ENCODE data around the gene NAP1L5.

Gene NAP1L5

DNA sequence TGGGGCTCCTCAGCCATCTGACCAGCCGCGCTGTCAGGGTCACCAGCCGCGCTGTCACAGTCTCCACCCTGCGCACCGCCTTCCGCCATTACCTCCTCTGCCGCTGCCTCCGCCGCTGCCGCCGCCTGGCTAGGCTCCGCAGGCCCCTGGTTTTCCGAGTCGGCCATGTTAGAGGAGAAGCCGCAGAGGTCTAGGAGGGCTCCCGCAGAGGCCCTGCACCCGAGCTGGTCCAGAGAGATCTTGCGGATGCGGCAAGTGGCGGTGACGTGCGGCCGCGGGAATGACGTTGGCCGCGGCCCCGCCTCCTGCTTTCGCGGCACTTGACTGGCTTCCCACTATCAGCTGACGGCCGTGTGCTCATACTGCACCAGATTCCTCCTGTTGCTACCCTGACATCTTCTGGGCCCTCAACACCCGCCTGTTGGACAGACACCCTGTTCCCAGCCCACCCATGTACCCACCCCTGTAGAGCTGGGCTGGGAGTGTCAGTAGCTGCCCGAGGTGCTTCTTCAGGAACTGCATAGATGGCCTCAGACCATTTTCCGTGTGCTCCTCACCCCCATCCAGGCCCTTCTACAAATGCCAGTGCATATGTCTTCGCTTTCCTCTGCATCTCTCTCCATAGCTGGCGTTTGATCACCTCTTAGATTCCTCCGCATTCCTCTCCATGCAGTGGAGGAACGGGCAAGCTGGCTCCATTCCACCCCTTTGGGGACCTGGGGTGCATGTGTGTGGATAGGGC, at the start of gene NAP1L5:
Gene NAP1L5, minus strand, starts transcription at position 242 of the 742 bp plus-strand sequence. Its CDS starts 75 bp downstream, at position 167.
- DNase-seq (ENCODE audit: low read depth in 1 of 2, low spot score in 1 of 2), result peak; percentile 29 to 56

DNA sequence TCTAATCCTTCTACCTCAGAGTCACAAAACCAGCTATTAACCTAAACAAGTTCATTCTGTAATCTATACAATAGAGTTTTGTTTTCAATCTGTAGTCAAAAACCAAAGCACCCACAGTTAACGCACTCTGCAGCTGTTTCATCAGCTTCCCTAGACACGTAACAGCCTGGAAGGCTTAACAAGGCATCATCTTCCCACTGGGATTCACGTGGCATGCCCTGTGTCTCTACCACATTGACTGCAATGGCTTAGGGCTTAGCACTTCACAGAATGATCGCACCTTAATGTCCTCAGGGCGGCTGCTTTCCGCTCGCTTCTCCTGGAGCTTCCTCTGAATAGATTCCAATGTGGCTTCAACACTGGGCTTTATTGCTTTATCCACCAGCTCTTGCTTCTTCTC, 49.7 kb upstream of the NAP1L5 start:
- DNase-seq (ENCODE audit: low read depth in 1 of 2, low spot score in 1 of 2), result no peak

GRCh38 chr4:88746206-88746605, 48.6 kb upstream of the NAP1L5 start:
- no peak for DNase-seq (ENCODE audit: low read depth in 1 of 2, low spot score in 1 of 2)

DNA sequence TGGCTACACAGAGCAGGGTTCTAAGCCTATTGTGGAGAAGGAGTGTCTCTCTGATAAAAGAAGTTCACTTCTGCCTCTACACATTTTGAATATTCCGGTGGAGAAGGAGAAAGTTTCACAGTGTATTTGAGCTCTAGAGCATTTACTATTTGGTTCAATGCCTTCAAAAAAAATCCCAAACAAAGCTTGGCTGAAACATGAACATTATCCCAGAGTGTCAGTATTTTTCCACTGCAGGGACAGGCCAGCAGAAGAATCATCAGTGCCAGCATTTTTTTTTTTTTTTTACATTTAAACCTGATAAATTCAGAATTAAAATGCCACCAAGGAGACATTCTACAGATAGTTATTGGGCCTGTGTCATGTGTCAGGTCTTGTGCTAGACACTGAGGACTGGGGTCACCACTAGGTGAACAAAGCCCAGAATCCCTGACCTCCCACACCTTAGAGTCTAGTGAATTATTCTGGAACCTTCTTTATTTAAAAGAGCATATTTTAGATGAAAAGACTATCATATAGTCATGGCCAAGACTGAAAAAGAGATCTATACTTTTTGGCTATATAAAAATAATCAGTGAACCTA, 48.0 kb upstream of the NAP1L5 start:
- no peak for DNase-seq (ENCODE audit: low read depth in 1 of 2, low spot score in 1 of 2)

- DNase-seq (ENCODE audit: low read depth in 1 of 2, low spot score in 1 of 2), result no peak
Observed at GRCh38 chr4:88745175-88745574, 47.5 kb upstream of the NAP1L5 start.

DNA sequence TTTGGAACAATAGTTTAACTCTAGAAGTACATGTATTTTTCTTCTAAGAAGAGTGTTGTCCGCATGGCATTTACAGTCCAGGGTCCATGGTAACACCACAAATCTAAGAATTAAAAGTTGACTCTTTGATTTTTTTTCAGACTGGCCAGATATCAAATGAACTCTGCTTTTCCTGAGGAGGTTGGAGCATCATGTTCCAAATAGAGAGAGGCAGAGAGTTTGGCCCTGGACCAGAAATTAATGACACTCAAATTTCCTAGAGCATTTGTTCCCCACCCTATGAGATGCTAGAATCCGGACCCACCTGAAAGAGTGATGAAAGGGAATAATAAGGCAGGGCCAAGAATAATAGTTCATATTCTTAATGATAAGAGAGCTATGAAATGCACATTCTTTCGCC, 47.0 kb upstream of the NAP1L5 start:
- no peak for DNase-seq (ENCODE audit: low read depth in 1 of 2, low spot score in 1 of 2)

DNA sequence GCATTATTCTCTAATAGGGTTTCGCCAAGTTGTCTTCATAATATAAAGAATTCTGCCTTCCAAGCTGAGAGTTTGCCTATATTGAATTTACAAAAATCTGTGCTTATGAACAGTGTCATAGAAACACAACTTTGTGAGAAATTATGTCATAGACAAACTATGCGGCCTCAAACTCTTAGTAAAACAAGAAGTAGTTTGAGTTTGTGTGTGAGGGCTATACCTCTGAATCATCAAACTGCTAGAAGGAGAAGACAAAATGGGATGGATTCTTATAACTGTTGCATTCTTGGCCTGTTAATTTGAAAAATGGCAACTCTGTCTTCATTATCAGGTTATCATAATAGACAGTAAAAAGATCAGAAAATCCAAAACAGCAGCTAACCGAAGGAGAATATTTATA, 46.1 kb upstream of the NAP1L5 start:
- no peak for DNase-seq (ENCODE audit: low read depth in 1 of 2, low spot score in 1 of 2)

GRCh38 chr4:88742561-88742960, 44.9 kb upstream of the NAP1L5 start:
- no peak for DNase-seq (ENCODE audit: low read depth in 1 of 2, low spot score in 1 of 2)

GRCh38 chr4:88738180-88738579, 40.6 kb upstream of the NAP1L5 start:
- no peak for DNase-seq (ENCODE audit: low read depth in 1 of 2, low spot score in 1 of 2)

- no peak for DNase-seq (ENCODE audit: low read depth in 1 of 2, low spot score in 1 of 2)
Observed at GRCh38 chr4:88737307-88737941, 39.8 kb upstream of the NAP1L5 start.

GRCh38 chr4:88736264-88736663, 38.6 kb upstream of the NAP1L5 start:
- no peak for DNase-seq (ENCODE audit: low read depth in 1 of 2, low spot score in 1 of 2)

GRCh38 chr4:88735564-88735963, 37.9 kb upstream of the NAP1L5 start:
- no peak for DNase-seq (ENCODE audit: low read depth in 1 of 2, low spot score in 1 of 2)

DNA sequence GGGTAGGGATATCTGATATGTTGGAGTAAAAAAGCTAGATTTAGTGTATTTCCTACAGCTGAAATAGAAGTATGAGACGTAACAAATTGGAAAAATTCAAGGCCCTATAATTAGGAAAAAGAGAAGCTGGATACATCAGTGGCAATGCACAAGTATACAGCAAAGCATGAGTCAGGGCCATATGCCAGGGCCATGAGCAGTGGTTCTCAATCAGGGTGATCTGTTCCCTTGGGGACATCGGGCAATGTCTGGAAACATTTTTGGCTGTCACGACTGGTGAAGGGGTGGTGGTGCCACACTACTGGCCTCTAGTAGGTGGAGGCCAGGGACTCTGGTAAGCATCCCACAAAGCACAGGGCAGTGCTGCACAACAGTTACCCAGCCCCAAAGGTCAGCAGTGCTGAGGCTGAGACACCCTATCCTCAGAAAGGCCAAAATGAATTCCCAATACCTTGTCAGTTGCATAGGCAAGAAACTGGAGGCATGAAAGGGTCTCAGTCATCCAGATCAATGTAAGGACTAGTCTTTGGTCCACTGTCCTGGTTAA, 36.8 kb upstream of the NAP1L5 start:
- no peak for DNase-seq (ENCODE audit: low read depth in 1 of 2, low spot score in 1 of 2)

DNA sequence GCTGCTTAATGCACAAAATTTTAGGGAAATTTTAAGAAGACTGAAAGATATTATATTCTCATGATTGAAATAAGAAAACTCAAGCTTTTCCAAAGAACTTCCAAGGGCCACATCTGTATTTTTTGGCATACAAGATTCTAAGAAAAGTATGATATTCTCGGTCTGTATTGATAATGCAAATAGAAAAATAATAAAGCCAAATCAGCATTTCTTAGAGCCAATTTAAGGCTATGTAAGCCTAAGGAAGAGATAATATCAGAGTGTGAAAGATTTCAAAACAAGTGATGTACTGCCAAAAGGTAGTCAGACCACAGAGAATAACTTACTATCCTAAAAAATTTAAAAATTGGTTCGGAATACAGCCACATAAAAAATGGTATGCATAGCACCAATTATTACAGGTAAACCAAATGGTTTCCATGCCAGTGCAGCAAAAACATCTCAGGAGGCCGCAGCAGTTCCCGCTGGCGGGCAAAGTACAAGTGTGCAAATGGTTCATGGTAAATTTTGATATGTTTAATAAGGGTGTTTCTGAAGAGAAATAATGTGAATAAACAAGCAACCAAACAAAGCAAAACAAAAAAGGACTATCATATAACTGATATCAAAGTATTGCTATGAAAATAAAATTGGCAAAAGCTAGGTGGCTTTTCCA, 35.2 kb upstream of the NAP1L5 start:
- no peak for DNase-seq (ENCODE audit: low read depth in 1 of 2, low spot score in 1 of 2)

DNA sequence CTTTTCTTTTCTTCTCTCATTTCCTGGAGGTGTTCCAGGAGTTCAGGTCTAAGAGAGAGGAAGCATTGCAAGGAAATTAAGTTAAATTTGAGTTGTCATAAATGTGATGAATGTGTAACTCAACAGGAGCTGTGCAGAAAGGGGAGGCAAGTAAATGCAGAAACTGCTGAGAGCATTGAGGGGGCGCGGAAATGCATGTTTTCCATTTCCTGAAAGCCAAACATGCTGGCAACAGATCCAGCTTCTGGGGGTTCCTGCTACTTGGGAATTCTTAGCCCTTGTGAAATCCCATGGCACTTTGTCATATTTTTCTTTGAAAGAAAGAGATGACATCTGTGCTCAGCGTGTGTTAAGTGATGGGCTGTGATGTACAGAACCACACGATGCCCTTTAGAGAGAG, 33.8 kb upstream of the NAP1L5 start:
- no peak for DNase-seq (ENCODE audit: low read depth in 1 of 2, low spot score in 1 of 2)

GRCh38 chr4:88730811-88731210, 33.2 kb upstream of the NAP1L5 start:
- no peak for DNase-seq (ENCODE audit: low read depth in 1 of 2, low spot score in 1 of 2)

GRCh38 chr4:88729146-88729760, 31.6 kb upstream of the NAP1L5 start:
- no peak for DNase-seq (ENCODE audit: low read depth in 1 of 2, low spot score in 1 of 2)

GRCh38 chr4:88728146-88728545, 30.5 kb upstream of the NAP1L5 start:
- DNase-seq (ENCODE audit: low read depth in 1 of 2, low spot score in 1 of 2), result no peak

- DNase-seq (ENCODE audit: low read depth in 1 of 2, low spot score in 1 of 2), result no peak
Observed at GRCh38 chr4:88725986-88726385, 28.4 kb upstream of the NAP1L5 start.

GRCh38 chr4:88725143-88725542, 27.5 kb upstream of the NAP1L5 start:
- DNase-seq (ENCODE audit: low read depth in 1 of 2, low spot score in 1 of 2), result no peak

DNA sequence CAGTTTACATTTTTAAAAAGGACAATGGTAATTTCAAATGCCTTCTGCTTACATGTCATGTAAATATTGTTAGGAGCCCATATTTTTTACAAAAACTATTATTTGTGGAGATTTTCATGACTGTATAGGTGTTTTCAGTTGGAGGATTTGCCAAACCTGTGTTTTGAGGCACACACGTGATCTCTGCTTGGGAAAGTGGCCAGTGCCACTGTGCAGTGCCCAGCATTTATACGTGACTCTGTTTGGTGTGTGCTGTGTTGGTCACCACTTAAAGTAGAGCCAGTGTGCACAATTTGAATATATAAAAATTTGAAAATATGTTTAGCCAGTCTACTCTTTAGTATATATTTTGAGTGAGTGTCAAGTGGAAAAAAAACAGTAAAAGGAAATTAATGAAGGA, 26.8 kb upstream of the NAP1L5 start:
- no peak for DNase-seq (ENCODE audit: low read depth in 1 of 2, low spot score in 1 of 2)
